ENCODE results near the gene CRISPLD2. TPM values are rescaled to one million over a fixed set of nuclear protein-coding genes. Genes with fewer than 3 reads are reported as not detected.

Gene CRISPLD2
- total RNA-seq, 1 donor from 2014 or later: 9.0 TPM

DNA sequence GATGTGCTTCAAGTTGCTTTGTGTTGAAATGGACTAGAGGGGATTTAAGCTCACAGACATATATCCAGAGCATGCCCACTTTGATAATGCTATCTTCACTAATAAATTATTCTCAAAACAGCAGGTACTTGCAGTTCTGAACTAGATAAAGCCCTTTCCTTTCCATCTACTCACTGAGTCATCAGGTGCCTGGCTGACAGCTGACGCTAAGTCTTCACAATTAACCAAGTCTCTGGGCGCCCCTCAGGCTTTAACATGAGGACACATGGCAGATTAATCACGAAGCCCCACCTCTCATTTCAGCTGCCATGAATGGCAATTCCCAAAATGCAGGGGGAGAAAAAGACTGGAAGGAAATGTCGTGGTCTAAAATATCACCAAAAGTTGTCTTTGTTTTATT lies 29.5 kb upstream of the CRISPLD2 start:
- Mint-ChIP-seq H3K27me3 (ENCODE audit: unreplicated experiment) (peaks cover 4% of the 10 kb centered on the region), H3K36me3 (ENCODE audit: unreplicated experiment) (no peaks in the 10 kb centered on the region), H3K9me3 (ENCODE audit: unreplicated experiment) (peaks cover 2% of the 10 kb centered on the region), H3K27ac (ENCODE audit: unreplicated experiment) (peak overlapping the region; percentile 44), H3K4me1 (ENCODE audit: low read depth, unreplicated experiment) (peaks cover 30% of the 10 kb centered on the region), H3K4me3 (ENCODE audit: unreplicated experiment) (no peak overlapping the region)
- no peak for DNase-seq
- TF ChIP-seq, protein P1, sequence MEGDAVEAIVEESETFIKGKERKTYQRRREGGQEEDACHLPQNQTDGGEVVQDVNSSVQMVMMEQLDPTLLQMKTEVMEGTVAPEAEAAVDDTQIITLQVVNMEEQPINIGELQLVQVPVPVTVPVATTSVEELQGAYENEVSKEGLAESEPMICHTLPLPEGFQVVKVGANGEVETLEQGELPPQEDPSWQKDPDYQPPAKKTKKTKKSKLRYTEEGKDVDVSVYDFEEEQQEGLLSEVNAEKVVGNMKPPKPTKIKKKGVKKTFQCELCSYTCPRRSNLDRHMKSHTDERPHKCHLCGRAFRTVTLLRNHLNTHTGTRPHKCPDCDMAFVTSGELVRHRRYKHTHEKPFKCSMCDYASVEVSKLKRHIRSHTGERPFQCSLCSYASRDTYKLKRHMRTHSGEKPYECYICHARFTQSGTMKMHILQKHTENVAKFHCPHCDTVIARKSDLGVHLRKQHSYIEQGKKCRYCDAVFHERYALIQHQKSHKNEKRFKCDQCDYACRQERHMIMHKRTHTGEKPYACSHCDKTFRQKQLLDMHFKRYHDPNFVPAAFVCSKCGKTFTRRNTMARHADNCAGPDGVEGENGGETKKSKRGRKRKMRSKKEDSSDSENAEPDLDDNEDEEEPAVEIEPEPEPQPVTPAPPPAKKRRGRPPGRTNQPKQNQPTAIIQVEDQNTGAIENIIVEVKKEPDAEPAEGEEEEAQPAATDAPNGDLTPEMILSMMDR (IDR thresholded peaks at IDR 0.05; ENCODE audit: partially characterized antibody, unreplicated experiment): no peak

DNA sequence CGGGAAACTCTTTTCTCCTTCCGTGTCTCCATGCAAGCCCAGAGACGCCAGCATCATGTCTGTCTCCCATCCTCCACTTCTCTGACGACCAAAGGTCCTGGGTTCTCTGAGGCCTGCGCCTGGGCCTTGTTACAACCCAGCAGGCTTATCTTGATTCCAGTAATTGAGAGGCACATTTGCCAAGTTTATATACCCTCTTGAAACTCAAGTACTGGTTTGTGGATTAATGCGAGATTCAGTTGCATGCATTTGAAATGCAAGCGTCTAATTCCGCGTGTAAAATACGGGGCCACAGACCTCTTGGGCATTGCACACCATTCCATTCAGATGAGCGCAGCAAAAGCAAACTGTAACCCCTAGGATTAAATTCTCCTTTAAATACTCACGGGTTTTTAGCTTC lies 28.7 kb upstream of the CRISPLD2 start:
- H3K4me1 Mint-ChIP-seq (ENCODE audit: low read depth, unreplicated experiment): peaks cover 32% of the 10 kb centered on the region
- H3K27ac Mint-ChIP-seq (ENCODE audit: unreplicated experiment): no peak overlapping the region
- DNase-seq: no peak

DNA sequence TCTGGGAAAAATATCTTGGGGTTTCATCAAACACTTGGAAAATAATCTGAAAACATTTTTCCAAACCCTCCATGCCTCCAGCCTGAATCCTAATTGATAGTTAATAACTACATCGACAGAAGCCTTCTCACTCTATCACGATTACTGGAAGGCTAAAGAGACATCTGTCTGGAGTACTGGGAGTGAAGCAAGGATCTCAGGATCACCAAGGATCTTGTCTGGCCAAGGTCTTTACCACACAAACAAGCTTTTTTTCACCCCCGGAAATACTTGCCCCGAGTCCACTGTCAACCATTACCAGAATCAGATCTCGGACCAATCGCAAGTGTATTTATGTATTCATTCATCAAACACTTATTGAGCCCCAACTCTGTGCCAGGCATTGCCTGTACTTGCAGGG lies 28.3 kb upstream of the CRISPLD2 start:
- Mint-ChIP-seq H3K27ac (ENCODE audit: unreplicated experiment) (no peak overlapping the region), H3K36me3 (ENCODE audit: unreplicated experiment) (no peaks in the 10 kb centered on the region), H3K4me3 (ENCODE audit: unreplicated experiment) (no peak overlapping the region), H3K9me3 (ENCODE audit: unreplicated experiment) (peaks cover 2% of the 10 kb centered on the region), H3K4me1 (ENCODE audit: low read depth, unreplicated experiment) (peaks cover 32% of the 10 kb centered on the region), H3K27me3 (ENCODE audit: unreplicated experiment) (peaks cover 6% of the 10 kb centered on the region)
- TF ChIP-seq, protein P1 (IDR thresholded peaks at IDR 0.05; ENCODE audit: partially characterized antibody, unreplicated experiment): no peak
- DNase-seq: no peak

More for the DNA sequence above, 28.7 kb upstream of the CRISPLD2 start:
- TF ChIP-seq, protein P1 (IDR thresholded peaks at IDR 0.05; ENCODE audit: partially characterized antibody, unreplicated experiment): no peak
- Mint-ChIP-seq H3K27me3 (ENCODE audit: unreplicated experiment) (peaks cover 6% of the 10 kb centered on the region), H3K9me3 (ENCODE audit: unreplicated experiment) (peaks cover 2% of the 10 kb centered on the region), H3K36me3 (ENCODE audit: unreplicated experiment) (no peaks in the 10 kb centered on the region), H3K4me3 (ENCODE audit: unreplicated experiment) (no peak overlapping the region)

DNA sequence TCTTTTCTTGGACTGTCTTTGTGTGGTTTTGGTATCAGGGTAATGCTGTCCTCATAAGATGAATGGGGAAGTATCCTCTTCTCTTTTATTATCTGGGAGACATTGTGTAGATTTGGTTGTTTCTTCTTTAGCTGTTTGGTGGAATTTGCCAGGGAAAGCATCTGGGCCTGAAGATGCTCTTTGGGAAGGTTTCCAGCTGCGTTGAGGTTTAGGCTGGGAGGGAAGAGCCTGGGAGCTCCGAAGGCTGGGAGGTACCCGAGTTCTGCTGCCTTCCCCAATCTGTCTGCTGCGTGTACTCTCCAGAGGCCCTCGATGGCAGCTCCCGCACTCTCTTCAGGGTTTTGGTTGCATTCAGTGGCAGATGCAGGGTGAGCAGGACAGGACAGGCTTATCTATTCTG lies 25.6 kb upstream of the CRISPLD2 start:
- DNase-seq: no peak
- Mint-ChIP-seq H3K9me3 (ENCODE audit: unreplicated experiment) (peaks cover 2% of the 10 kb centered on the region), H3K27ac (ENCODE audit: unreplicated experiment) (peak overlapping the region; percentile 19), H3K4me1 (ENCODE audit: low read depth, unreplicated experiment) (peaks cover 32% of the 10 kb centered on the region), H3K4me3 (ENCODE audit: unreplicated experiment) (no peak overlapping the region), H3K36me3 (ENCODE audit: unreplicated experiment) (no peaks in the 10 kb centered on the region), H3K27me3 (ENCODE audit: unreplicated experiment) (peaks cover 4% of the 10 kb centered on the region)
- TF ChIP-seq, protein P1 (IDR thresholded peaks at IDR 0.05; ENCODE audit: partially characterized antibody, unreplicated experiment): no peak

DNA sequence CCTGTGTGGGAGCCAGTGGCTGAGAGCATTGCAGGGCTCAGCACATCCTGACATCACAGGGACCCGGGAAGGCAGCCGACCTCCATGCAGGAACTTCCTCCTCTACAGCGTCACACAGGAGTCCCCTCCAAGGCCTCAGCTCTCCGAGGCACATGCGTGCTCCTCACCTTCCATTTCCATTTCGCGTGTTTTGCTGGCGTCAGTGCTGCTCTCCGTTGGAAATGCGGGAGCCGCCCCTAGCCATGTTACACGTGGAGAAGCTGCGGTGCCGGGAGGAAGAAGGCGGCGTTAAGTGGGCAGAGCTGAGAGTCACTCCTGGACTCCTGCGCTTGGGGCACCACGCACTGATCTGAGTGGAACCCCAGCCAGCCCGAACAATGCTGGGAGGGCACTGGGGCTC lies 25.2 kb upstream of the CRISPLD2 start:
- H3K36me3 Mint-ChIP-seq (ENCODE audit: unreplicated experiment): peaks cover 3% of the 10 kb centered on the region
- peaks cover 2% of the 10 kb centered on the region for H3K9me3 Mint-ChIP-seq (ENCODE audit: unreplicated experiment)
- peak overlapping the region; percentile 19 for H3K27ac Mint-ChIP-seq (ENCODE audit: unreplicated experiment)
- H3K27me3 Mint-ChIP-seq (ENCODE audit: unreplicated experiment): peaks cover 2% of the 10 kb centered on the region
- no peak for DNase-seq
- H3K4me1 Mint-ChIP-seq (ENCODE audit: low read depth, unreplicated experiment): peaks cover 29% of the 10 kb centered on the region
- H3K4me3 Mint-ChIP-seq (ENCODE audit: unreplicated experiment): no peak overlapping the region
- TF ChIP-seq, protein P1 (IDR thresholded peaks at IDR 0.05; ENCODE audit: partially characterized antibody, unreplicated experiment): no peak
